ENCODE data around the gene LRP6. TPM values are rescaled to one million over a fixed set of nuclear protein-coding genes. Genes with fewer than 3 reads are reported as not detected.

The LRP6 gene
- total and polyA plus RNA-seq, 10 donors = 0.63 to 14.9 (median 9.6) TPM

GRCh38 chr12:12068751-12069150 lies 198.1 kb downstream of the LRP6 start:
- H3K9me3 ChIP-seq = no peaks in the 10 kb centered on the region
- no peak overlapping the region for H3K4me3 ChIP-seq
- no peak overlapping the region for H3K27ac ChIP-seq
- no peaks in the 10 kb centered on the region for H3K36me3 ChIP-seq
- TF ChIP-seq POLR2A (IDR thresholded peaks at IDR 0.05) = no peak
- no peak for TF ChIP-seq POLR2AphosphoS5 (IDR thresholded peaks at IDR 0.05)
- no peak for TF ChIP-seq CTCF (IDR thresholded peaks at IDR 0.05 in 8 of 11, conservative IDR thresholded peaks at IDR 0.05 in 3 of 11)
- peaks cover 0 to 3% (median 0%) of the 10 kb centered on the region in 7 donors for H3K27me3 ChIP-seq (replicated peaks in 1 of 7)
- peaks cover 5 to 24% (median 13%) of the 10 kb centered on the region in 6 donors for H3K4me1 ChIP-seq
- no peak for DNase-seq
- intact Hi-C loops (cut with DNase I; ENCODE audit: low total_unique reads) = no loop called here
- WGBS, 5 donors = 88 to 93% (median 92%) methylated on average over 6 of the region's 6 CpGs

Small RNAs within 50 kb of the gene (microRNA-seq; reads per million reads assigned to microRNA genes)
- gene MIR1244-4 = 0 reads per million in 3 donors

Small RNAs within 50 kb of the gene (small RNA-seq; reads per million reads assigned to genes)
- gene RNU6-318P = 0 reads per million in 4 donors
- gene RNU6-545P = 0 reads per million in 4 donors

Other genes starting within 250 kb of the LRP6 start
- gene BCL2L14, start 196.1 kb downstream of the LRP6 start, total RNA-seq = 1 to 10 TPM in 3 of 7 donors, under 1 TPM in 3, not detected in 1; 0.68 to 2.2 (median 1.1) TPM
- under 1 TPM; 0.13 to 0.91 (median 0.91) TPM for gene BCL2L14, start 196.1 kb downstream of the LRP6 start, polyA plus RNA-seq
- gene MANSC1, start 83.2 kb upstream of the LRP6 start, total RNA-seq = 10 to 100 TPM in 6 of 7 donors, 1 to 10 TPM in 1; 9.6 to 25.7 (median 17.9) TPM
- 1 to 10 TPM; 1.8 to 5.9 (median 2.6) TPM for gene MANSC1, start 83.2 kb upstream of the LRP6 start, polyA plus RNA-seq
- gene BORCS5, start 90.0 kb upstream of the LRP6 start, total RNA-seq = 10 to 100 TPM; 14.0 to 25.9 (median 18.6) TPM
- 1 to 10 TPM; 3.3 to 5.4 (median 3.6) TPM for gene BORCS5, start 90.0 kb upstream of the LRP6 start, polyA plus RNA-seq